NCI-H2171 treated with DMSO at 0.1 percent for 48 hours (cell line): ENCODE results near the gene TYW1B.
A peak's percentile ranks its signal among the peaks of the same experiment; 100 is the strongest.
"Not testable (repeated sequence)": the region's sequence is repeated elsewhere in the genome, so short reads cannot be mapped to it uniquely, and the experiment has no call there.

Experiments
- DNase-seq: peaks from one replicate; lab custom pipeline; 2025; lab: John Stamatoyannopoulos, UW

The TYW1B gene

GRCh38 chr7:72695482-72695881 lies 132.5 kb downstream of the TYW1B start:
- DNase-seq, result not testable (repeated sequence)

DNA sequence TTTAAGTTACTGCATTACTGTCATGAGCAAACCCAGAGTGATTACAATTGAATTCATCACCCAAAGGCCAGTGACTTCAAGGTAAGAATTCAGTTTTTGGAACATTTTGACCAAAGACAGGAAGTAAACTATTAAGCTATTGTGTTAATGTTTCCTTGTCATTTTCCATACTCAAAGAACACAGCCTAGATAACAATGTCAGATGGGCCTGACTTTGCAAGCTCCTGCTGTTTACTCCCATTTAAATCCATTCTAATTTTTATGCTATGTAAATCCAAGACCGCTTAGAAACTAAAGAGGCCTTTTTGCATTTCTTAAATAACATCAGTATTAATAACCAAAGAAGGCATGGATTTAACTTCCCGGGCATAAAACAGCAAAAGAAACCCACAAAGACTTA lies 136.6 kb downstream of the TYW1B start:
- not testable (repeated sequence) for DNase-seq

DNA sequence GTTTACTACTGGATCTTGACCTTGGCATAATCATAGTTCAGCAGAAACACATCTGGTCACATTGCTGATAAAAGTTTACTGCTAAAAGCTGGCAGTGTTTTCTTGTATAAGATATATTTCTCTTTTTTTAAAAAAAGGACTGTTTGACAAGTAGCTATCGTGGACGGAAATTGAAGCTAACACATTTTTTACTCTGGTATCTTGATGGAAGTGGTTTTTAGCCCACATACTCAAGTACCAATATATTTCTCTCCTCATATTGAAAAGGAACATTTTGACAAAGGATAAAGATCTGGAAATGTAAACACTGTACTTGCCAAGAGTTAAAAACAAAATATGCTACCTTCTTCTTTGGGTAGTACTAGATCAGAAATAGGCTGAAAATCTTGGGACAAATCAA lies 137.8 kb downstream of the TYW1B start:
- not testable (repeated sequence) for DNase-seq

- not testable (repeated sequence) for DNase-seq
These were observed 138.7 kb downstream of the TYW1B start for GRCh38 chr7:72689344-72689743.

DNA sequence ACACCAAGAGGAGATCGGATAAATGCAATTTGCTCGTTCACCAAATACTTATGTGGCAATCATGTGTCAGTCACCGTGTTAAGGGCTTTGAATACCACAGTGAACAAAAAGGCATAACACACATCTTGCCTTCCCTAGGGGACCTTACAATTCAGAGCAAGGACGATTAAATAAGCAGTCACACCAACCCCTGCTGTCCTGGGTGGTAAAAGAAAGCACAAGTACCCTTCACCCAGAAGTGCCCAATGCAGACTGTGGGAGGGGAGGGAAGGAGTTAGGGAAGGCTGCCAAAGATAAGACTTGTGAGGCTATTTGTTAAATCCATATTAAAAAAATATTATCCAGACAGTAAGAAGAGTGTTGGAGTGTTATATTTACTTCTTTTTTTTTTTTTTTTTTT lies 146.8 kb downstream of the TYW1B start:
- DNase-seq, result not testable (repeated sequence)

DNA sequence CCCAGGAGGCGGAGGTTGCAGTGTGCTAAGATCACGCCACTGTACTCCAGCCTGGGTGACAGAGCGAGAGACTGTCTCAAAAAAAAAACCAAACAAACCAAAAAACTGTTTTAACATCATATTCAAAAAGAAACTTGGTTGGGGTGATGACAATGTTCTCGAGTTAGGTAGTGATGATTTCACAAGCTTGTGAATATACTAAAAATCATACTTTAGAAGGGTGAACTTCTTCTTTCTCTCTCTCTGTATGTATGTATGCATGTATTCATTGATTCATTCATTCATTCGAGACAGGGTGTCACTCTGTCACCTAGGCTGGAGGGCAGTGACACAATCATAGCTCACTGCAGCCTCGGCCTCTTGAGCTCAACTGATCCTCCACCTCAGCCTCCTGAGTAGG lies 151.1 kb downstream of the TYW1B start:
- DNase-seq, result not testable (repeated sequence)

DNA sequence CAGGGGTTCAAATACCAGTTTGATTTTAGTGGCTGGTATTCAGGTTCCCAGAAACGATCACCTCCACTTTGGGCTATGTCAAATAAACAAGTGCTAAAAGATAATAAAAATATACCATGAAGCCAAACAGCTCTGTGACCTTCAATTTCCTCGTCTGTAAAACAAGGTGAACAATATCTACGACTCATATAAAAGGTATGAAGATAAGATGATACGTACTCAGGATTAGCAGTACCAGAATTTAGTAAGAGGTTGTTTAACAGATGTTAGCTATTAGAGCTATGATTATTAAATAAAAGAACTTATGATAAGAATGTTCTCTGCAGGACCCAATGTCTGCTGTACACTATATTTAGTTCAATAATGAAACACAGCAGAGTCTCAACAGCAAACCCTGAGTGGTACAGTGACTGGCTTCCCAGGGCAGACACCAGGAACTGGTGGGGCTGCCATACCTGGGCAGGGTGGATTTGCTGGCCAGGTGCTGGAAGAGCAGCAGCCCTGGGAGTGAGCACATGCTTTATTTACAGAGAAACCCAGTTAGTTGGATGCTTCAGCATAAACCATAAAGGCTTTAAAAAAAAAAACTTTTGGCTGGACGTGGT lies 151.8 kb downstream of the TYW1B start:
- DNase-seq, result not testable (repeated sequence)

GRCh38 chr7:72675686-72676085 lies 152.3 kb downstream of the TYW1B start:
- DNase-seq, result not testable (repeated sequence)

- DNase-seq, result no peak
These were observed 153.6 kb downstream of the TYW1B start for GRCh38 chr7:72674394-72674793.

- DNase-seq, result not testable (repeated sequence)
These were observed 157.2 kb downstream of the TYW1B start for GRCh38 chr7:72670850-72671249.

DNA sequence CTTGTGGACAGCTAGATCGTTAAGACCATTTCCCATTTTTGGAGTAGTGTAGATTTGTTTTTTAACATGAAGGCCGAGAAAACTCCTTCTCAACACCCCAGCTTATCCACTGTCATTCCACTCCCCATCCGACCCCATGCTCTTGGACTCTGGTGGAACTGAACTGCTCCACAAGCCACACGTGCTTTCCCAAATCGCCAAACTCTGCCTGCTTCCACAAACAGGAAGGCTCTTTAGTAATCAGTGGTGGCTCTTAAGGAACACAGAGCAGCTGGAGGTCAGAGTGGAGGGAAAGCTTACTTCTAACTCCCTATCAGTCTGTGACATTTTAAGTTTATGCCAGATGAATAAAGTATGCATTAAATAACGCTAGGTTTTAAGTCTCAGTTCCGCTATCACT lies 159.6 kb downstream of the TYW1B start:
- DNase-seq, result not testable (repeated sequence)

GRCh38 chr7:72667049-72667448 lies 161.0 kb downstream of the TYW1B start:
- not testable (repeated sequence) for DNase-seq

- not testable (repeated sequence) for DNase-seq
These were observed 179.4 kb downstream of the TYW1B start for GRCh38 chr7:72648574-72648973.

- not testable (repeated sequence) for DNase-seq
These were observed 184.3 kb downstream of the TYW1B start for GRCh38 chr7:72643708-72644107.

- not testable (repeated sequence) for DNase-seq
These were observed 186.3 kb downstream of the TYW1B start for GRCh38 chr7:72641485-72642248.

DNA sequence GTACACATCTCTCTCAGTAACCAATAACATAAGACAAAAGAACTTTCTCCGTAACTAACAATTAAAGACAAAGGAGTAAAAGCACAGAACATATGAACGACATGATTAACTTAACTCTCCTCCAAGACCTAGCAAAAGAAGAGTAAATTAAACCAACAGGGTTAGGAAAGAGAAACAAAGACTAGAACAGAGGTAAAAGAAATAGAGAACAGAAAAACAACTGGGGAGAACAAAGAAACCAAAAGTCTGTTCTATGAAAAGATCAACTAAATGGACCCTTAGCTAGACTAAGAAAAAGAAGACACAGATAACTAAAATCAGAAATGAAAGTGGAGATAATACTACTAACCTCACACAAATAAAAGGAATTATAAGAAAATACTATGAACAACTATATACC lies 187.3 kb downstream of the TYW1B start:
- DNase-seq, result not testable (repeated sequence)

- peak; percentile 23 for DNase-seq
These were observed 192.6 kb downstream of the TYW1B start for GRCh38 chr7:72635273-72635908.

GRCh38 chr7:72632765-72633292 lies 195.2 kb downstream of the TYW1B start:
- DNase-seq, result peak; percentile 69

- DNase-seq, result not testable (repeated sequence)
These were observed 199.6 kb downstream of the TYW1B start for GRCh38 chr7:72628375-72628774.

DNA sequence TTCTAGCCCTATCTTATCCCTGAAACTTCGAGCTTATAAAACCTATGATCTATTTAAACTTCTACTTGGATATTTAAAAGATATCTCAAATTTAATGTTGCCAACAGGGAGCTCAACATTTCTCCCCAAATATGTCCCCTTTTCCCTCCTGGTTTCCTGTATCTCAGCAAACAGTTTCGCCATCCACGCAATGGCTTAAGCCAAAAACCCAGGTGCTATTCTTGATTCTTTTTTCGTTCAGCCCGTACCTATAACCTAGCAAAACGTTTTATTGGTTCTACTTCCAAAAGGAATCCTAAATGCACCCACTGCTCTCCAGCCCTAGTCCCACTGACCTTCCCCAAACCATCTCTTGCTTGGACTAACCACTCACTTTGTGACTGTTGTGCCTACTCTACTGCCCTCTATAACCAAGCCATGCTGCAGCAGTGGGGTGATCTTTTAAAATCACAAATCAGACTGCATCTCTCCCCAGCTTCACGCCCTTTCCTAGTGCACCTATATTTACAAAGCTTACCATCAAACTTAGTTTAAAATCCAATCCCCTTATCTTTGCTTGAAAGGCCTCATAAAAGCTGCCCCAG lies 201.5 kb downstream of the TYW1B start:
- DNase-seq, result not testable (repeated sequence)

- DNase-seq, result not testable (repeated sequence)
These were observed 202.1 kb downstream of the TYW1B start for GRCh38 chr7:72625721-72626423.

DNA sequence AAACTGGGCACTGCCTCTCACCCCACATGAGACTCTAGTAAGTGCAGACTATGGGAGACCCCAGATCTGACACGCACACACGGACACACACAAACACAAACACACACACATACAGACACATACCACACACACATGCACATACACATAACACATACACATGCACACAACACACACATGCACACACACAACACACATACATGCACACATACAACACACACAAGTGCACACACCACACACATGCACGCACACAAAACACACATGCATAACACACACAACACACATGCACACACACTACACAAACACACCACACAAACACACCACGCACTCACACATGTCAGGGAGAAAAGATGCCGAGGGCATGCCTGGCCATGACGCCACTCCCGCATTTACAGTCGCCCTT lies 205.5 kb downstream of the TYW1B start:
- DNase-seq, result no peak
